Measurements from ENCODE around the gene RWDD4.
A peak's percentile ranks its signal among the peaks of the same experiment; 100 is the strongest.

Gene RWDD4

GRCh38 chr4:183659029-183659871, at the start of gene RWDD4, which contains the start of gene TRAPPC11:
TSS of gene RWDD4 (minus strand) at chr4:183659185. CDS start at chr4:183658952, 233 bp downstream.
TSS of gene TRAPPC11 (plus strand) at chr4:183659293. CDS start at chr4:183663868, 4,575 bp downstream.
- peak; percentile 89 for DNase-seq (ENCODE audit: low read depth)

GRCh38 chr4:183702492-183702891, 43.5 kb upstream of the RWDD4 start:
- no peak for DNase-seq (ENCODE audit: low read depth)

DNA sequence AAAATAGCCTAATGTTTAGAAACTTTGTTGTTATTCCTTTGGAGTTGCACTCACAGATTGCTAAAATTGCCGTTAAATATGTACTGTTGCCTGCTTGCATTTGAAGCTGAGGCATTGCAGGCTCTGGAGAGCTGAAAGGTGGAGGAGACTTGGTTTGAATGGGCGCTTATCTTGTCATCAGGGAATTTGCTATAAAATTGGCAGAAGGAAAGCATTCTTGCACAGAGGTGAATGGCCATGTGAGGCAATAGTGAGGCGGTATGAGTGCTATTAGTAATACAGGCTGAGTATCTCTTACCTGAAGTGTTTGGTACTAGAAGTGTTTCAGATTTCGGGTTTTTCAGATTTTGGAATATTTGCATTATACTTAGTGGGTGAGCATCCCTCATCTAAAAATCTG, 41.4 kb upstream of the RWDD4 start:
- no peak for DNase-seq (ENCODE audit: low read depth)

DNA sequence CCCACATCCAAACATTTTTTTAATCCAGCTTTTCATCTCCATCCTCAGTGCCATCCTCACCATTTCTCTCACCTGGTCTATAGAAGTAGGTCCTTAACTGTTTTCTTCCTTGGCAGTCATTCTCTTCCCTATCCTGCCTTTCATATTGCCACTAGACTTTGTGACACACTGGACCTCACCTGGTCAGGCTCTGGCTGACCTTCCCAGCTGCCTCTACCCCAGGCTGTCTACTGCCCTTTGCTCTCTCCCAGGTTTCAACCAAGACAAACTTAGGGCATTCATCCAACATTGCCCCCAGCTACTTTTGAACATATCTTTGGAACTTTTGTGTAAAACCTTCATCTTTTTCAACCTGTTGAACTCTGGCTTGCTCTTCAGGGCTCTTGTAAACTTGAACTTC, 39.9 kb upstream of the RWDD4 start:
- no peak for DNase-seq (ENCODE audit: low read depth)

- DNase-seq (ENCODE audit: low read depth) = no peak
Observed at GRCh38 chr4:183691897-183692296, 32.9 kb upstream of the RWDD4 start.

GRCh38 chr4:183691006-183691405, 32.0 kb upstream of the RWDD4 start:
- no peak for DNase-seq (ENCODE audit: low read depth)

DNA sequence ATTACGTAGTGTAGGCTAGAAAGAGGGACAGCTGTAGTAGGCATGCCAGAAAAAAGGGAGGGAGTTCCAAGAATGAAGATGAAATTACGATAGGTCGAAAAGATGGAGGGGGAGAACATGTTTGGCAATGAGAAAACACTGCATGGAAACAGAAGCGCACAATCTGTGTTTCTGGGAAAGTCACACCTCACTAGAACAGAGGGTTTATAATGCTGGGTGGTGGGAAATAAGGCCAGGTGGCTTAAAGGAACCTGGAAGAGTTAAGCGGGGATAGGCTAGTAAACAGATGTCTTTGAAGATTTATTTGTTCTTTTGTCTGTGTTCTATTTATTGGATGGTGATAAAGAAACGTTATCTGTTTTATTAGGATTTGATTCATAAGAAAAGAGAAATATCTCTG, 29.2 kb upstream of the RWDD4 start:
- DNase-seq (ENCODE audit: low read depth) = no peak

DNA sequence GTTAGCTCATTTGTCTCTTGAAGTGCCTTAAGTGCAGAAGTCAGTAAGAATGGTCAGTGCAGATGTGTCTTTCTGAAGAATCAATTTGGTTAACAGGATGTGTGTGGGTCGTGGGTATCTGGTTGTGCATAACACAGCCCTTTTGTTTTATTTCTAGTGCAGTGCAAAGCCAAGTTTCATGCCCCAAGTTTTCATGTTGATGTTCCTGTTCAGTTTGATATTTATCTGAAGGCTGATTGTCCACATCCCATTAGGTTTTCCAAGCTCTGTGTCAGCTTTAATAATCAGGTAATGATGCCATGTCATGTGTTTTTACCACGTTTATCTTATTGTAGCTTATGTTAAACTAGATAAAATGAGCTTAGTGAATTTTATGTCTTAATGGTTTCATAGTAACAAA, 27.5 kb upstream of the RWDD4 start:
- DNase-seq (ENCODE audit: low read depth) = no peak

DNA sequence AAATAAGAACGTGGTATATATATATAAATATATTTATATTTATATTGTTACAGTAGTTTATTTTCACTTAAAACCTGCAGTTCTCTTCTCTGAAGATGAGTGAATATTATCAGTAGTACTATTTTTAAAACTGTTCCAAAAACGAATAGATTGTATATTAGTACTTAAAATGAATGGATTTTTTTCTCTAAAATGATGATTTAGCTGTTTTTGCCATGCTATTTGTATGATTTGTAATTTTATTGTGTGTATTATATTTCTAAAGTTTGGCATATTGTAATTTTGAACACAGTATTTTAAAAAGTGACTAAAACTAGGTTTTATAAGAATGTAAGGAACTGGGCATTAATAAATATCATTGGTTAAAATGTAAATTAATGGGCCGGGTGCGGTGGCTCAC, 22.1 kb upstream of the RWDD4 start:
- DNase-seq (ENCODE audit: low read depth) = no peak

DNA sequence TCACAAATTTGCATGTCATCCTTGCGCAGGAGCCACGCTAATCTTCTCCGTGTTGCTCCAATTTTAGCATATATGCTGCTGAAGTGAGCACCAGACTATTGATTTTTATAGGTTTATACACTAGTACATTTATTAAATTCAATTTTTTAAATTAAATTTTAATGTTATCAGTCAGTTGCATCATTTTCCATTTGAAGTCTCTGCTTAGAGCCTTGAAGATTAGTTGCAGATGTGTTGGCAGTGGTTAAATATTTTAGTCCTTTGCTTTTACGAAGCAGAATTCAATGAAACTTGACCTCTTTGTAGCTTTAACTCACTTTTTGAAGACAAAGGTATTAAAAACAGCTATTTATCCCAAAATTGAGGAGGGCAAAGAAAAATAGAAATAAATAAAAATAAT, 16.6 kb upstream of the RWDD4 start:
- no peak for DNase-seq (ENCODE audit: low read depth)

DNA sequence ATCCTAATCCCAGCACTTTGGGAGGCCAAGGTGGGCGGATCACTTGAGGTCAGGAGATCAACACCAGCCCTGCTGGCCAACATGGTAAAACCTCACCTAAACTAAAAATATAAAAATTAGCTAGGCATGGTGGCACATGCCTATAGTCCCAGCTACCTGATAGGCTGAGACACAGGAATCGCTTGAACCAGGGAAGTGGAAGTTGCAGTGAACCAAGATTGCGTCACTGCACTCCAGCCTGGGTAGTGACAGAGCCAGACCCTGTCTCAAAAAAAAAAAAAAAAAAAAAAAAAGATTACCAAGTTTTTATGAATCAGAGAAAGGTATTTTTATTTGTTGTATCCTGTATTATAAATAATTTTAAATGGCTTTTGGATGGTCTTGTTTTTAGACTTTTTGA, 15.2 kb upstream of the RWDD4 start:
- DNase-seq (ENCODE audit: low read depth) = no peak

DNA sequence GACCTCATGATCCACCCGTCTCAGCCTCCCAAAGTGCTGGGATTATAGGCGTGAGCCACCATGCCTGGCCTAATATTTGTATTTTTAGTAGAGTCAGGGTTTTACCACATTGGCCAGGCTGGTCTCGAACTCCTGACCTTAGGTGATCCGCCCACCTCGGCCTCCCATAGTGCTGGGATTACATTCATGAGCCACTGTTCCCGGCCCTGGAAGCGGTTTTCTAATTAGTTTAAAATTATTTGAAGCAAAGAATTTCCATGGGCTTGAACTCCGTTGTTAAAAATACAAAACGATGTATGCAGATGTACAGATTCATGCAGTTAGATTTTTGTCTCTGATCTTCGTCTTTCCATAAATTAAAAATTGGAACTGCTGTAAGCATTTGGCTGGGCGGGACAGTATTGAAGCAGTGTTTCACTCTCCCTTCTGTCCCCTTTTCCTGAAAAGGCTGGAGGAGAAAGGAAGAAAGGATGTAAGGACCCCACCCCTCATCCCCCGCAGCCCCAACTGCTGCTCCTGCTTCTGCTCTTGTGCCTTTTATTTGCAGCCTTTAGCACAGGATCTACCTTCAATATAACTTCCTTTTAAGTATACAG, 12.1 kb upstream of the RWDD4 start:
- no peak for DNase-seq (ENCODE audit: low read depth)

DNA sequence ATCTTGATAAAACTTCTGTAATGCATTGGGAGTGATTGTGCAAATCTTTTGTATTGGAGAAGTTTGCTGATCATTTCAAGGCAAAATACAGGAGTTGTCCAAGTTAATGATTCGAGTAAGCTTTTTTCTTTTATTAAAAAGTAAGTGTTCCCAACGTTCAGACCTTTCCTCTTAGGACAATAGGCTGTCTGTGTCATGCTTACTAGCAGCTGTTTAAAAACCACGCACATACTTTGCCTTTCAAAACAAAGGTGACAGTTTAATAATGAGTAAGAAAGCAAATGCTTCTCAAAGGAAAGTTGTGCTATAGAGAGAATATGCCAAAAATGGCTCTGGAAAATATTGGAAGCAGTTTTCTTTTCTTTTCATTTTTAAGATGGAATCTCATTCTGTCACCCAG, 11.3 kb upstream of the RWDD4 start:
- no peak for DNase-seq (ENCODE audit: low read depth)

DNA sequence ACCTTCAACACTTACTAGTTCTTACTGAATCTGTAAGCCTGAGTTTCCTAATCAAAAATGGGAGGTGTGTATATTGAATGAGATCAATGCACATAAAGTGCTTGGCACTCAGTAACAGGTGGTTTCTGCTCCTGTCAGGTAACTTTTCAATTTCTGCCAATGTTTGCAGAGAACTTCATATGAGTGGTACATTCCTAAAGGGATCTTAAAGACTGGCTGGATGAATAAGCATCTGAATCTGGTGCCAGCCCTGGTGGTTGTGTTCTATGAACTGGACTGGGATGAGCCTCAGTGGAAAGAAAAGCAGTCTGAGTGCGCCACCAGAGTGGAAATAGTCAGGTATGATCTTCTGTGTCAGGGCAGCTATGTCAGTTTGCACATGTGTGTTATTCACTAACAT, 7.1 kb upstream of the RWDD4 start:
- DNase-seq (ENCODE audit: low read depth) = no peak

DNA sequence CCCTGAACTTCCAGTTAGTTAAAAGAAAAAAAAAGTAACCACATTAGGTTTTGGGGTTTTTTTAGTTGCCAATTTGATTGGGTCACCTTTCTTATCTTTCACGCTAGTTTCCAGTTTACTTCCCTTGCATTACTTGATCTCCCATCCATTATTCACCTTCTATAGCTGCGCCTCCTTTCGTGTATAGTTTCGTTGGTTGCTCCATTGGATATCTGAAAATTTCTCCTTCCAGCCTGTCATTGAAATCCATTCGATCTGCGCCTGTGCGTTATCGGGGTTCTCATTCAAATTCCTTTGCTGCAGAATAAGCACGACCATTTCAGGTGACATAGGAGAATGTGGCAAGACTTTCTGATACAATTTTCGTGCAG, 872 bp upstream of the RWDD4 start:
- no peak for DNase-seq (ENCODE audit: low read depth)

- peak; percentile 6 for DNase-seq (ENCODE audit: low read depth)
Observed at GRCh38 chr4:183658362-183659028, 490 bp downstream of the RWDD4 start.

DNA sequence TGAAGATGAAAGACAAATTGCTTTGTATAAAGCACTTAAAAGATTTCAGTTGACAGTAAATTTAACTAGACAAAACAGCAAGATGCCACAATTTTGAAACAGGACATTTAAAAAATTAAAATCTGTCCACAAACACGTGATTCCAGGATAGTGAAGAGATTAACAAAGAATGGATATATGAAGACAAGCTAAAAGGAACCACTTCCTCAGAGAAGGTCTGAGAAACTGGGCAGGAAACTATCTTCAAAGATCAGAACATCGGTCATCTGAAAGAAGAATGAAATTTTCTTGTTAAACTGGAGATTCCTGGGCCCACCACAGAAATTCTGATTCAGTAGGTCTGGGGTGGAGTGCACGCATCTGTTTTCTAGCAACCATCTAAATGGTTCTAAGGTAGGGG, 1.4 kb downstream of the RWDD4 start:
- no peak for DNase-seq (ENCODE audit: low read depth)

DNA sequence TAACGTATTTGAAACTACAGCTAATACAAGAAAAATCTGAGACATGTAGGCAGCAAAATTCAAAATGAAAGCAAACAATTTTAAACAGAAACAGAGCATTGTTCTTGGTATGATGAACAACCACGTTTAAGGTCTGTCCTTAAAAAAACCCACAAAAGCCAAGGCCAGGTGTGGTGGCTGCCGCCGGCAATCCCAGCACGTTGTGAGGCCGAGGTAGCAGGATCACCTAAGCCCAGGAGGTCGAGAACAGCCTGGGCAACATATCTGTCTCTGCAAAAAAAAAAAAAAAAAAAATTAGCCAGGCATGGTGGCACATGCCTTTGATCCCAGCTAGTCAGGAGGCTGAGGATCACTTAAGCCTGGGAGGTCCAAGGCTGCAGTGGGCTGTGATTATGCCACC, 13.7 kb downstream of the RWDD4 start:
- no peak for DNase-seq (ENCODE audit: low read depth)

DNA sequence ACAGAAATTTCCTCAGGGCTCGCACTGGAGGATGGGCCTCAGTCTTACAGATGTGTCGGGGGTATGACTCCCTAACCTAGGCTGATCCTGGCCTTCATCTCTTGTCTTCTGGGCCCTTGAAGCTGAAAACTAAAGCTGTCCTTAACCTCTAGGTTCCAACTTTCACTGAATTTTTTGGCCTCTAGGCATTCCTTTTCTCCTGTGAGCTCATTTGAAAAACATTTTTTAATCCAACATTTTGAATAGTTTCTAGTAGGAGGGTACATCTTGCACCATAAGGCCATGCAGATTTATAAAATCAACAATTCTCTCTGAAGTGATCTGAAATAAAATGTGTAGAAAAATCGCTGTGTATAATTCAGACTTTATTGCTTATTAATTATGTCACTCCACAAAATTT, 19.7 kb downstream of the RWDD4 start:
- DNase-seq (ENCODE audit: low read depth) = no peak

- no peak for DNase-seq (ENCODE audit: low read depth)
Observed at GRCh38 chr4:183638436-183638835, 20.5 kb downstream of the RWDD4 start.

GRCh38 chr4:183637461-183637860, 21.5 kb downstream of the RWDD4 start:
- no peak for DNase-seq (ENCODE audit: low read depth)

GRCh38 chr4:183636923-183637322, 22.1 kb downstream of the RWDD4 start:
- no peak for DNase-seq (ENCODE audit: low read depth)

GRCh38 chr4:183636503-183636902, 22.5 kb downstream of the RWDD4 start:
- DNase-seq (ENCODE audit: low read depth) = no peak

Data from activated T-cell treated with anti-CD3 and anti-CD28 coated beads for 1 hour (primary cell).